MM.1S (cell line): ENCODE measurements around the gene COX20.

Source experiments
- DNase-seq: peaks from one replicate; pipeline ENCODE4 v3.0.0-alpha.2; 2015
- H2AFZ ChIP-seq: fragments of 300-600 bp; sonication (generic); 2 replicates; pipeline ENCODE4 v1.6.0; 2016; ENCODE audit warnings: antibody characterized with exemption, low read length
- H3F3A ChIP-seq: fragments of 300-600 bp; sonication (generic); 2 replicates; pipeline ENCODE4 v1.6.1; 2016; ENCODE audit warnings: mild to moderate bottlenecking, antibody characterized with exemption, low read length, moderate library complexity, mixed read lengths; ENCODE audit not compliant: insufficient read depth
- H3K27ac ChIP-seq: fragments of 300-600 bp; sonication (generic); 2 replicates; pipeline ENCODE4 v1.5.1; 2016; ENCODE audit warnings: mild to moderate bottlenecking, low read length
- H3K27me3 ChIP-seq: fragments of 300-600 bp; sonication (generic); replicated peaks from 2 replicates; pipeline ENCODE4 v1.6.0; 2016; ENCODE audit warnings: low read length; ENCODE audit not compliant: insufficient read depth
- H3K36me3 ChIP-seq: fragments of 300-600 bp; sonication (generic); replicated peaks from 2 replicates; pipeline ENCODE4 v1.6.1; 2016; ENCODE audit warnings: mild to moderate bottlenecking, low read length, mixed read lengths; ENCODE audit not compliant: insufficient read depth
- H3K4me1 ChIP-seq: fragments of 300-600 bp; sonication (generic); 2 replicates; pipeline ENCODE4 v1.6.1; 2016; ENCODE audit warnings: low read length, mixed read lengths
- H3K4me2 ChIP-seq: fragments of 300-600 bp; sonication (generic); 2 replicates; pipeline ENCODE4 v1.6.0; 2016; ENCODE audit warnings: low read depth, low read length
- H3K4me3 ChIP-seq: fragments of 300-600 bp; sonication (generic); 2 replicates; pipeline ENCODE4 v1.5.1; 2016; ENCODE audit warnings: low read length, mixed read lengths
- H3K79me2 ChIP-seq: fragments of 300-600 bp; sonication (generic); 2 replicates; pipeline ENCODE4 v1.6.1; 2016; ENCODE audit warnings: mixed run types, low read length, mixed read lengths
- H3K9ac ChIP-seq: fragments of 300-600 bp; sonication (generic); 2 replicates; pipeline ENCODE4 v1.6.1; 2016; ENCODE audit warnings: low read length, mixed read lengths
- H3K9me2 ChIP-seq: fragments of 300-600 bp; sonication (generic); replicated peaks from 2 replicates; pipeline ENCODE4 v1.6.1; 2016; ENCODE audit warnings: mild to moderate bottlenecking, low read length, mixed read lengths; ENCODE audit not compliant: insufficient read depth
- H3K9me3 ChIP-seq: fragments of 300-600 bp; sonication (generic); replicated peaks from 2 replicates; pipeline ENCODE4 v1.6.1; 2016; ENCODE audit warnings: mild to moderate bottlenecking, low read length, mixed read lengths; ENCODE audit not compliant: insufficient read depth
- H4K20me1 ChIP-seq: fragments of 300-600 bp; sonication (generic); 2 replicates; pipeline ENCODE4 v1.6.1; 2016; ENCODE audit warnings: mild to moderate bottlenecking, low read length, moderate library complexity, mixed read lengths; ENCODE audit not compliant: insufficient read depth
- EZH2 ChIP-seq: fragments of 300-600 bp; sonication (generic); optimal IDR thresholded peaks from 2 replicates; pipeline ENCODE3; 2017; ENCODE audit warnings: low read depth, mild to moderate bottlenecking, antibody characterized with exemption, low read length, mixed read lengths
- EZH2phosphoT487 ChIP-seq: fragments of 300-600 bp; sonication (generic); IDR thresholded peaks from 2 replicates; pipeline ENCODE4 v1.6.1; 2018; ENCODE audit warnings: antibody characterized with exemption, low read length
- TF ChIP-seq, protein P1 (sequence below): fragments of 300-600 bp; sonication (generic); IDR thresholded peaks from 2 replicates; pipeline ENCODE4 v1.5.1; 2016; ENCODE audit warnings: antibody characterized with exemption, low read length, mixed read lengths

Gene COX20, protein sequence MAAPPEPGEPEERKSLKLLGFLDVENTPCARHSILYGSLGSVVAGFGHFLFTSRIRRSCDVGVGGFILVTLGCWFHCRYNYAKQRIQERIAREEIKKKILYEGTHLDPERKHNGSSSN

DNA sequence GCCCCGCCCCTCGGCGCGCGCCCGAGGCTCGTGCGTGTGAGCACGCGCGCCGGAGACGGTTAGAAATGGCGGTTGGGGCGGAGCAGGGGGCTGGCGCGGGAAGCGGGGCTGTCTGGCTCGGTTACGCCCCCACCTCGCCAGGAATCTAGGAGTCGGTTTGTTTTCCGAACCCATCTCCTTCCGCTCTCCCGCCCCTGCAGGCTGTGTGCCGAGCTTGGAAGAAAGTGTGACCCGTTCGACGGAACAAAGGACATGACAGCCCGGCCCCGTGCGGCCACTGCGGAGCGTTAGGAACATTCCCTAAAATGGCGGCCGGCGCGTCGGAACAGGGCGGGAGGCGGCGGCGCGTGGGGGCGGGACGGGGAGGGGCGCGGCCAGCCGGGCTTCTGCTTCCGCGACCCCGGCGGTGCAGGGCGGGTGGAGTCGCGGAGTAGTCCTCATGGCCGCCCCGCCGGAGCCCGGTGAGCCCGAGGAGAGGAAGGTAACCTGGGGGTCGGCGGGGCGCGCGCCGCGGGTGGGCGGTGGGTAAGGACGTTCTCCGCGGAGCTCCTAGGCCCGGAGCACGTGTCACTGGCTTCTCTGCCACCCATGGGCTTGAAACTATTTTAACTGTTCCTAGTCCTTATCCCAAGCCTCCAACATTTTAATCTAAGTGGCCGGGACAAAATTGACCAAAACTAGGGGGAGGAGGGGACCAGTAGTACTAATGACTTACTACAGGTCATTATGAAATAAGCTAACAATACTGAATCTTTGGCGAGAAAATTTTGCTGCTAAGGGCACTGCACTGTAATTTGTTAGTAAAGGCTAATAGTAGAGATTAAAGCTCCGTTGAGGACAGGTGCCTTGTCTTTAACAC, at the start of gene COX20:
COX20 (plus strand) TSS at position 383 of the 859 bp plus-strand sequence; CDS start at position 440, 57 bp downstream.
- TF ChIP-seq, protein P1, sequence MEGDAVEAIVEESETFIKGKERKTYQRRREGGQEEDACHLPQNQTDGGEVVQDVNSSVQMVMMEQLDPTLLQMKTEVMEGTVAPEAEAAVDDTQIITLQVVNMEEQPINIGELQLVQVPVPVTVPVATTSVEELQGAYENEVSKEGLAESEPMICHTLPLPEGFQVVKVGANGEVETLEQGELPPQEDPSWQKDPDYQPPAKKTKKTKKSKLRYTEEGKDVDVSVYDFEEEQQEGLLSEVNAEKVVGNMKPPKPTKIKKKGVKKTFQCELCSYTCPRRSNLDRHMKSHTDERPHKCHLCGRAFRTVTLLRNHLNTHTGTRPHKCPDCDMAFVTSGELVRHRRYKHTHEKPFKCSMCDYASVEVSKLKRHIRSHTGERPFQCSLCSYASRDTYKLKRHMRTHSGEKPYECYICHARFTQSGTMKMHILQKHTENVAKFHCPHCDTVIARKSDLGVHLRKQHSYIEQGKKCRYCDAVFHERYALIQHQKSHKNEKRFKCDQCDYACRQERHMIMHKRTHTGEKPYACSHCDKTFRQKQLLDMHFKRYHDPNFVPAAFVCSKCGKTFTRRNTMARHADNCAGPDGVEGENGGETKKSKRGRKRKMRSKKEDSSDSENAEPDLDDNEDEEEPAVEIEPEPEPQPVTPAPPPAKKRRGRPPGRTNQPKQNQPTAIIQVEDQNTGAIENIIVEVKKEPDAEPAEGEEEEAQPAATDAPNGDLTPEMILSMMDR, result no peak
- TF ChIP-seq EZH2 (no peak), EZH2phosphoT487 (no peak)
- DNase-seq, result peak; percentile 95
- H3F3A ChIP-seq, result peaks cover 65% of the 10 kb centered on the region
- H3K9me3 ChIP-seq, result no peaks in the 10 kb centered on the region
- H2AFZ ChIP-seq, result peak within 1 kb of the TSS; percentile 75
- peak within 1 kb of the TSS; percentile 94 for H3K9ac ChIP-seq
- H3K4me2 ChIP-seq, result peak within 1 kb of the TSS; percentile 95
- peak within 1 kb of the TSS; percentile 96 for H3K27ac ChIP-seq
- H3K27me3 ChIP-seq, result no peaks in the 10 kb centered on the region
- H3K9me2 ChIP-seq, result no peaks in the 10 kb centered on the region
- H3K79me2 ChIP-seq, result peaks cover 50% of the 10 kb centered on the region
- peaks cover 25% of the 10 kb centered on the region for H3K4me1 ChIP-seq
- H3K36me3 ChIP-seq, result no peaks in the 10 kb centered on the region; the same call in 1 of the 2 replicates
- peak within 1 kb of the TSS; percentile 93 for H3K4me3 ChIP-seq
- peaks cover 13% of the 10 kb centered on the region for H4K20me1 ChIP-seq

DNA sequence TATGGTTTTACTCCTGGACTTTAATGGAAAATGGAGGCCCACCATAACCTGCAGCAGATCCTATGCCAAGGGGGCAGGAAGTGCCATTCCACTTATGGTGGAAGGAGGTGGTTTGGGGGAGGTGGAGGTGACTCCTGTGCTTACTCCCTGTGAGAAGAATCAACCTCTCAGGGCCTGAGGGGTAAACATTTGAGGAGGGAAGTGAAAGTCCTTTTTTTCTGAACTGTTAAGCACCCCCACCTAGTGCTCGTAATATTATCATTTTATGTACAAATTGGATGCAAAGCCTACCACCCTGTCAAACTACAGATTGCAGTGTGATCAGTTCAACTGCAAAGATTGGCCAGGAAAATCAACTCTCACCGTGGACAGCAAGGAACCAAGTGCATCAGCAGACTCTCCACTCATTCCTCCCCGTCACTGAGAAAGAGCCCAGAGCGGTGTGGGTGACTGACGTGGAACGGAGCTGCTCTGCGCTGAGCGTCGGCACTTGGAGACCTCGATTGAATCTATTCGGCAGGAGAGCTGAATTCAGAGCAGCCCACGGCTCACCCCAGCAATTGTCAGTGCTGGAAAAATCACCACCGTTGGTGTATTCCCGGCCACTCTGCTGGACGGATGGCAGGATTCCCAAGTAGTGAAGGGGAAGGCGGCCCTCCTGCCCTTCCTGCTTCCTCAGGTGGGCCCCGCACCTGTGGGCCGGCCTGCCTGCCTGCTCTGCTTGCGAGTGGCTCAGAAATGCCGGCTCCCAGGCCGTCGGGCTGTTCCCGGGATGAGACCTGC, 46.8 kb upstream of the COX20 start:
- no peak overlapping the region for H2AFZ ChIP-seq
- no peaks in the 10 kb centered on the region for H3K9me3 ChIP-seq
- no peak overlapping the region for H3K4me3 ChIP-seq
- H3K79me2 ChIP-seq, result no peaks in the 10 kb centered on the region
- H3K9ac ChIP-seq, result no peak overlapping the region
- TF ChIP-seq EZH2phosphoT487 (no peak), EZH2 (no peak)
- TF ChIP-seq, protein P1, result no peak
- H3K4me1 ChIP-seq, result no peaks in the 10 kb centered on the region
- H4K20me1 ChIP-seq, result no peaks in the 10 kb centered on the region
- H3K27me3 ChIP-seq, result no peaks in the 10 kb centered on the region
- no peak overlapping the region for H3K27ac ChIP-seq
- DNase-seq, result no peak
- H3K36me3 ChIP-seq, result no peaks in the 10 kb centered on the region
- H3K9me2 ChIP-seq, result no peaks in the 10 kb centered on the region
- no peaks in the 10 kb centered on the region for H3F3A ChIP-seq
- no peak overlapping the region for H3K4me2 ChIP-seq

DNA sequence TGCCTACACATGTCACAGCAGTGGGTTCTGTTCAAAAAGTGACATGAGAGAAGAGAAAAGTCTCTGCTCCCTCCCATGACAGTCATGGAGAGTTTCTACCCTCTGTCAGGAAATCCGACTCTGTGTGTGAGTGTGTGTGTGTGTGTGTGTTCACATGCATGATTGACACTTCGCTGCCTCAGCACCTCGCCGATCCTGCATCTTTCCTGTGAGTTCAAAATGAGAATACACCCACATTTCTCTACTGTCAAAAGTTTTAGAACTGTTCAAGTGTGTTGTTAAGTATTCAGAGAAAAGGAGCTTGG, 46.2 kb upstream of the COX20 start:
- H2AFZ ChIP-seq, result no peak overlapping the region
- H3K4me3 ChIP-seq, result no peak overlapping the region
- TF ChIP-seq, protein P1, result no peak
- TF ChIP-seq EZH2phosphoT487, result no peak
- TF ChIP-seq EZH2, result no peak
- H3K36me3 ChIP-seq, result no peaks in the 10 kb centered on the region
- H3F3A ChIP-seq, result no peaks in the 10 kb centered on the region
- no peaks in the 10 kb centered on the region for H3K9me2 ChIP-seq
- H3K79me2 ChIP-seq, result no peaks in the 10 kb centered on the region
- H3K4me1 ChIP-seq, result no peaks in the 10 kb centered on the region
- no peak for DNase-seq
- H3K27me3 ChIP-seq, result no peaks in the 10 kb centered on the region
- no peak overlapping the region for H3K9ac ChIP-seq
- no peaks in the 10 kb centered on the region for H3K9me3 ChIP-seq
- no peak overlapping the region for H3K27ac ChIP-seq
- no peaks in the 10 kb centered on the region for H4K20me1 ChIP-seq
- no peak overlapping the region for H3K4me2 ChIP-seq
